ENCODE results near the gene ASIC2.

The ASIC2 gene

GRCh38 chr17:33242375-33243124 lies 50.5 kb downstream of the ASIC2 start:
- DNase-seq: no peak

GRCh38 chr17:33241390-33241789 lies 51.7 kb downstream of the ASIC2 start:
- no peak for DNase-seq

GRCh38 chr17:33240362-33240761 lies 52.7 kb downstream of the ASIC2 start:
- no peak for DNase-seq

GRCh38 chr17:33239702-33240101 lies 53.4 kb downstream of the ASIC2 start:
- DNase-seq: no peak

- DNase-seq: no peak
Measured at GRCh38 chr17:33234930-33235685, 58.0 kb downstream of the ASIC2 start.

GRCh38 chr17:33234233-33234632 lies 58.9 kb downstream of the ASIC2 start:
- DNase-seq: no peak

- DNase-seq: peak; percentile 27
Measured at GRCh38 chr17:33233811-33234177, 59.3 kb downstream of the ASIC2 start.

GRCh38 chr17:33229499-33229898 lies 63.6 kb downstream of the ASIC2 start:
- no peak for DNase-seq

- DNase-seq: no peak
Measured at GRCh38 chr17:33229028-33229427, 64.1 kb downstream of the ASIC2 start.

- DNase-seq: no peak
Measured at GRCh38 chr17:33228548-33228947, 64.5 kb downstream of the ASIC2 start.

GRCh38 chr17:33227911-33228310 lies 65.2 kb downstream of the ASIC2 start:
- no peak for DNase-seq

GRCh38 chr17:33225994-33226393 lies 67.1 kb downstream of the ASIC2 start:
- DNase-seq: no peak

- DNase-seq: no peak
Measured at GRCh38 chr17:33225509-33225908, 67.6 kb downstream of the ASIC2 start.

- DNase-seq: no peak
Measured at GRCh38 chr17:33220036-33220435, 73.1 kb downstream of the ASIC2 start.

GRCh38 chr17:33218698-33219601 lies 74.1 kb downstream of the ASIC2 start:
- no peak for DNase-seq

GRCh38 chr17:33217891-33218290 lies 75.2 kb downstream of the ASIC2 start:
- no peak for DNase-seq

GRCh38 chr17:33214996-33215395 lies 78.1 kb downstream of the ASIC2 start:
- DNase-seq: no peak

- DNase-seq: no peak
Measured at GRCh38 chr17:33210285-33210684, 82.8 kb downstream of the ASIC2 start.

- DNase-seq: no peak
Measured at GRCh38 chr17:33209671-33210070, 83.4 kb downstream of the ASIC2 start.

GRCh38 chr17:33207231-33207630 lies 85.9 kb downstream of the ASIC2 start:
- no peak for DNase-seq

- no peak for DNase-seq
Measured at GRCh38 chr17:33205552-33205951, 87.5 kb downstream of the ASIC2 start.

- no peak for DNase-seq
Measured at GRCh38 chr17:33204701-33205100, 88.4 kb downstream of the ASIC2 start.

GRCh38 chr17:33204156-33204555 lies 88.9 kb downstream of the ASIC2 start:
- DNase-seq: no peak

All from CD4-positive, alpha-beta T cell treated with Interleukin-12 subunit alpha and Interleukin-12 subunit beta, for 1 hour (primary cell).